ENCODE results near the gene SLC26A2.

The SLC26A2 gene

DNA sequence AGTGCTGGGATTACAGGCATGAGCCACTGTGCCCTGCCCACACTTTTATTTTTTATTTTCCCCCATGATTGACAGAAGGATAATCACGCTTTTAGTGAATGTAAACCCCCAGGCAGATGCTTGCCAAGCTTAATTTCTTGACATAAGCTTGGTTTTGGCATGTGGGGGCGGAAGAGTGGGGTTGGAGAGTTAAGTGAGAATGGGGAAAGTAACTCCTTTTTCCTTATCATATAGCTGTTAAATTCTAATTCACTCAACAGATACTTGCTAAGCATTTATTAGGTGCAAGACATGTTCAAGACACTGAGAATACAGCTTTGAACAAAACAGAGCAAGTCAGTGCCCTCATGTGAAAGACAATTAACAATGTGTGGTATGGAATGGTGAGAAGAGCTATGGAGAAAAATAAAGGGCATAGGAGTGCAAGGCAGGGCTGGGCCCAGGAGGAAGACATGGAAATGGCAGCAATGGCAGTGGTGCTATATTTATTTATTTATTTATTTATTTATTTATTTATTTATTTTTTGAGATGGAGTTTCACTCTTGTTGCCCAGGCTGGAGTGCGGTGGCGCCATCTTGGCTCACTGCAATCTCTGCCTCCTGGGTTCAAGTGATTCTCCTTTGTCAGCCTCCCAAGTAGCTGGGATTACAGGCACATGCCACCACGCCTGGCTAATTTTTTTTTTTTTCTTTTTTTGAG lies 2.2 kb downstream of the SLC26A2 start:
- no peak for DNase-seq (ENCODE audit: low spot score)

- DNase-seq (ENCODE audit: low spot score) = no peak
Measured at GRCh38 chr5:149963729-149964128, 3.2 kb downstream of the SLC26A2 start.

- DNase-seq (ENCODE audit: low spot score) = no peak
Measured at GRCh38 chr5:149966946-149967345, 6.4 kb downstream of the SLC26A2 start.

DNA sequence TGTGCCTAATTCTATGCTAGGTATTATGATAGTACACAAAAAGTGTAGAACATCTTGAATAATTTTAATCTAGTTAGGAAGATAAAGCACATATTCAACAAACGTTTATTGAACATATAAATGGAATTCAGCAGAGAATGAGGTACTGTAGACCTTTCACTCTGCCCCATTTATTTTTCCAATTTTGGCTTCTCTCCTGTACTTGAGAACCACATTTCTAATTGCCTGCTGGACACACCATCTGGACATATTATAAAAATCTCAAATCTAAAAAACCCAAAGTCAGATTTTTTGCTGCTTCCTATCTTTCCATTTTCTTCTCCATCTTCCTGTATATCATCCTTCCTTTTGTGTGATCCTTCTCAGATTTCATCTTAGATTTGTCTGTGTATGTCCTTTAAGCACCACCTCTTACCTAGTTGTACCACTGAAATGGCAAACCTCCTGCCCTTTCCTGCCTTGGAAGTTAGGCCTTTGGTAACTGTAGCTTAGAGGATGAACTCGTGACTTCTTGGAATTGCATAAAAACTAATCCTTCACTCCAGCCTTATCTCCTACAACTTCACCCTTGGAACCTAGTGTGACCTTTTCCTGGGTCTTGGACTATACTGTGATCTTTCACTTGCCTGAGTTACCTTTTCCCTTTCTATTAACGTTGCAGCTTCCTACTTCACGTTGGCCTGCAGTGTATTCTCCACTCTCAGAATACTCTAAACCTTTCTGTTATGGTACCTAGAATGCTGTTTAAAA lies 8.8 kb downstream of the SLC26A2 start:
- no peak for DNase-seq (ENCODE audit: low spot score)

DNA sequence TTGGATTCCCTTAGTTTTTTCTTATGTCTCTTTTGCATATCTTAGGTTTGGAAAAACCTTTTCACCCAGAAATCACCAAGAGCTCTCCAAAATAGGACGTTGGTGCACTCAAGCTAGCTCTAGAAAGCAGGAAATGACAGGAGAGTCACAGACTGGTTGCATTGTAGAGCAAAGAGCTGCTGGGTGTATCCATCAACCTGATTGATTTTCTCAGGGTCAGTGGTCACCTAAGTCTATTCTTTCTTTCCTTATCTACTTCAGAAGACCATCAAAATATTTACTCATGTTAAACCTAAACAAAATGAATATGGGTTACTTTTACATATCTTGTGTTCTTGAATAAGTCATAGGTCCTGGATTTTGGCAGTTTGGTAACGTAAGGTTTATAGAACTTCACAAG lies 14.9 kb downstream of the SLC26A2 start:
- no peak for DNase-seq (ENCODE audit: low spot score)

DNA sequence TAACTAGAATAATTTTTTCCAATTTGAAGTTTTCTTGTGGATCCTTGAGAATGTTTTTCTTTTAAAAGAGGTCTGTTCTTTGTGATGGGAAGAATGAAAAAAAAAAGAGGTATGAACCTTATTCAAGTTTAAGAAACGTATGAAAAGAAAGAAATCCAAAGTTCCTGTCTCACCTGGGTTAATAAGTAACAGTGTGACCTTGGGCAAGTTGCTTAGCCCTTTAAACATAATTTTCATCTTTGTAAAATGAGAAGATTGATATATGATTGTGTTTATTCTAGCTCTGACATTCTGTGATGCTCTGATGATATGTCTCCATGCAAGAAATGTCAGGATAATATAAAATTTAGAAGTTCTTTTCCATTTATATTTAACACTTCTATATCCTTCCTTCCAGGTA lies 19.3 kb downstream of the SLC26A2 start:
- DNase-seq (ENCODE audit: low spot score) = no peak

GRCh38 chr5:149981206-149981605 lies 20.6 kb downstream of the SLC26A2 start:
- DNase-seq (ENCODE audit: low spot score) = no peak

- DNase-seq (ENCODE audit: low spot score) = no peak
Measured at GRCh38 chr5:149982505-149982904, 21.9 kb downstream of the SLC26A2 start.

DNA sequence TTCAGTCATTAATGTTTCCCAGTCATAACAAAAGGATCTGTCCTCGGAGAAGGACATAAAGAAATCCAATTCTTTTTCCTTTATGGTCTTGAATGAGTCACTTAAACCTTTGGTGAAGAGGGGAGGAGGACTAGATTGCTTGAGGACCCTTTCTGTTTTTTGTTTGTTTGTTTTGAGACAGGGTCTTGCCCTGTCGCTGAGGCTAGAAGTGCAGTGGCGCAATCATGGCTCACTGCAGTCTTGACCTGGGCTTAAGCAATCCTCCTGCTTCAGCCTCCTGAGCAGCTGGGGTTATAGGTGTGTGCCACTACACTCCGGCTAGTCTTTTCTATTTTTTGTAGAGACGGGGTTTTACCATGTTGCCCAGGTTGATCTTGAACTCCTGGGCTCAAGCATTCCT lies 27.6 kb downstream of the SLC26A2 start:
- DNase-seq (ENCODE audit: low spot score) = no peak

- peak; percentile 78 for DNase-seq (ENCODE audit: low spot score)
Measured at GRCh38 chr5:149990518-149991376, 30.2 kb downstream of the SLC26A2 start.

DNA sequence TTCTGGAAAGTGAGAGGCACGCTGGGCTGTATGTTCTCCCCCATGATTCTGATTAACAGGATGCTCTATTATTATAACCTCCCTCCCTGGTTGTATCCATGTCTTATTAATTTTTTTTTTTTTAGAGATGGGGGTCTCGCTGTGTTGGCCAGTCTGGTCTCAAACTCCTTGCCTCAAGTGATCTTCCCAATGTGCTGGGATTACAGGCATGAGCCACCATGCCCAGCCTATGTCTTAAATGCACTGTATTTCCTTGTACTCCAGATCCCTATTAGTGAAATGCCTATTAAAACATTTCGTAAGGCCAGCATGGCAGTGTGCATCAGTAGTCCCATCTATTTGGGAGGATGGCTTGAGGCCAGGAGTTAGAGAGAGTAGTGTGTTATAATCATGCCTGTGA lies 32.9 kb downstream of the SLC26A2 start:
- no peak for DNase-seq (ENCODE audit: low spot score)

- peak; percentile 71 for DNase-seq (ENCODE audit: low spot score)
Measured at GRCh38 chr5:149995385-149996204, 35.0 kb downstream of the SLC26A2 start.

- no peak for DNase-seq (ENCODE audit: low spot score)
Measured at GRCh38 chr5:149996205-149996890, 35.8 kb downstream of the SLC26A2 start.

GRCh38 chr5:149998281-149998680 lies 37.7 kb downstream of the SLC26A2 start:
- no peak for DNase-seq (ENCODE audit: low spot score)

DNA sequence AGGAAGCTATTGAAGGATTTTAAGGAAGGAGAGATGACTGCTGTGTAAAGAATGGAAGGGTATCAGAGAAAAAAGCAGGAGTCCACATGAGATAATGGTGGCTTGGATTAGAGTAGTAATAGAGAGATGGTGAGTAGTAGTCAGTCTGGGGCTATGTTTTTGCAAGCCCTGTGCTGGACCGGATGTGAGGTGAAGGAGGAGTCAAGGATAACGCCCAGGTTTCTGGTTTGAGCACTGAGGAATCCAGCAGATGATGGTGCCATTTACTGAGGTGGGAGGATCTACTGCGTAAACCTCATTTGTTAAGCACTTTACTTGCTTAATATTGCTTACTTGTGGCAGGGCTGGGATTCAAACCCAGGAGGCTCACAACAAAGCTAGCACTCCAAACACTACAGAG lies 38.8 kb downstream of the SLC26A2 start:
- DNase-seq (ENCODE audit: low spot score) = no peak

GRCh38 chr5:149999866-150000255 lies 39.3 kb downstream of the SLC26A2 start:
- DNase-seq (ENCODE audit: low spot score) = no peak

DNA sequence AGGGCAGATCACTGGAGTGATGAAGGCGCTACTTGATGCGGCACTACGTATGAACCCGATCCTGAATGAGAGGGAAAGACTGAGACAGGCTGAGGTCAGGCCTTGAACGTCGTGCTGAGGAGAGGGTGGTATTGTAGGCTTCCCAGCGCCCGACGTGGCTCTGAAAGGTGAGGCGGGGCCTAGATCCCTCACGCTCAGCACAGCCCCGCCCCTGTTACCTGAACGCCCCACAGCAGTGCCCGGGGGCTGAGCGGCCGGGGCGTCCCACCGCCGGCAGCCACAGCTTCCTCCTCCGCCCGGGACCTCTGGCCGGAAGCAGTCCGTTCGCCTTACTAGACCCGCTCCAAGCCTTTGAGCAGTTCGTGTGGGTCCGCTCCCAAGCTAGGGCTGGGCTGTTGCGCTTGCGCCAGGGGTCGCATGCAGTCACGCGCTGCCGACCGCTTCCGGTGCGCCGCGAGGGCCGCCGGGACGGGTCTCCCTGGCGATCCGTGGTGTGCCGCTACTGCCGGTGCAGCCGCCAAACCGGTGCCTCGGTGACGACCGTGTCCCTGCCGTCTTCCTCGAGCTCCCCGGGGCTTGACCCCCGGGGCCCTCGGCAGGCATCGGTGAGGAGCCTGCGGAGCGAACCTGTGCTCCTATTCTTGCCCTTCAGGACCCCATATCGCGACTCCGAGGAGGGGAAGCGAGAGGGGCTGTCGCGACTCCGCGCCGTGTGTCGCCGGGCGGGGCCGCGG lies 39.9 kb downstream of the SLC26A2 start, which contains the start of the genes HMGXB3 and TIGD6:
TSS of gene HMGXB3 (plus strand) at position 484 of the 734 bp plus-strand sequence. CDS start 4,114 bp downstream, outside the sequence.
TSS of gene TIGD6 (minus strand) at position 399 of the 734 bp plus-strand sequence. CDS start 4,306 bp downstream, outside the sequence.
- peak; percentile 91 for DNase-seq (ENCODE audit: low spot score)

DNA sequence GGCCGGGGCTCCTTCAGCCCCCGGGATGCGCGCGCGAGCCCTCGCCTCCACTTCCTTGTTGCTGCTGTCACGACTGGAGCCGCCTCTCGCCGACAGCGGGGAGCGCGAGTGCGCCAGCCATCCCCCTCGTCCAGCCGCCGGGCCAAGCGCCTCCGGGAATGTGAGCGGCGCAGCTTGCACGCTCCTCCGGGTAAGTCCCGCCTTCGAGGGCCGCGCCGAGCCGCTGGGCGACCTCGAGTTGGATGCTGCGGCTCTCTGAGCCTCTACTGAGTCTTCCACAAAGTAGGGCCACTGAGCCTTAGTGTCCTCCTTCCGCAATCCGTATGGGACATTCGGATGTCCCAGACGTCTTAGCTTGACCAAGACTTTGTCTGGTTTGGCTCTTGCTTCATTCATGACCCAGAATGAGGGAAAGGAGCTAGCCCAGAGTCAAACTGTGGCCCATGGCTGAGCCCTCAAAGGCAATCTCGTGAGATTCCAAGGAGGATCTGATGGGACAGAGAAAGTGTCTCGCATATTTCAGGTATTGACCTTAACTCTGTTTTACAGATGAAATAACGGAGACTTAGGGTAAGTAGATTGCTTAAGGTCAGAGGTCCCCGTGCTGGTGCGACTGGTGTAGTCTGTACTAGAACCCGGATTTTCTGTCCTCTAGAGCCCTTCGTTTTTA lies 40.6 kb downstream of the SLC26A2 start:
- DNase-seq (ENCODE audit: low spot score) = peak; percentile 10

GRCh38 chr5:150001660-150002486 lies 41.3 kb downstream of the SLC26A2 start:
- peak; percentile 33 for DNase-seq (ENCODE audit: low spot score)

All from putamen (tissue), 1 donor.